MCF 10A (cell line): Measurements from ENCODE around the gene FAM32A. TPM values are rescaled to one million over a fixed set of nuclear protein-coding genes. Genes with fewer than 3 reads are reported as not detected.

Experiments
- BruUV-seq: library from RNA; stranded (reverse); fragments of 400-500 nt; replicated peaks from 2 replicates; lab custom pipeline; 2021; lab: Mats Ljungman, UMichigan
- CTCF ChIA-PET: fragments of 300-600 bp; sonication (Branson Sonifier 250); formaldehyde crosslinking; extraction: SDS; loops from one replicate; lab custom pipeline; 2021; ENCODE audit warnings: antibody characterized with exemption, inconsistent platforms; lab: Yijun Ruan, JAX
- POLR2A ChIA-PET: fragments of 300-600, 350-650 bp; sonication (Branson Sonifier 250); formaldehyde crosslinking; extraction: SDS; loops from one replicate; lab custom pipeline; 2020; ENCODE audit warnings: antibody characterized with exemption, inconsistent platforms; lab: Yijun Ruan, JAX
- DNase-seq: peaks from one replicate; pipeline ENCODE4 v3.0.0-alpha.2; 2018; ENCODE audit not compliant: unreplicated experiment
- H3K27ac Mint-ChIP-seq: one replicate; pipeline ENCODE4 v1.8.0; 2022; ENCODE audit warnings: mild to moderate bottlenecking, low read depth, mixed read lengths; ENCODE audit not compliant: unreplicated experiment
- H3K27me3 Mint-ChIP-seq: one replicate; pipeline ENCODE4 v1.8.0; 2022; ENCODE audit warnings: mixed read lengths; ENCODE audit not compliant: insufficient read depth, unreplicated experiment
- H3K36me3 Mint-ChIP-seq: one replicate; pipeline ENCODE4 v1.8.0; 2022; ENCODE audit warnings: mild to moderate bottlenecking, moderate library complexity, mixed read lengths; ENCODE audit not compliant: insufficient read depth, unreplicated experiment
- H3K4me1 Mint-ChIP-seq: one replicate; pipeline ENCODE4 v1.8.0; 2022; ENCODE audit warnings: mixed read lengths; ENCODE audit not compliant: insufficient read depth, unreplicated experiment
- H3K4me3 Mint-ChIP-seq: one replicate; pipeline ENCODE4 v1.8.0; 2022; ENCODE audit warnings: mild to moderate bottlenecking, moderate library complexity, mixed read lengths; ENCODE audit not compliant: unreplicated experiment
- H3K9me3 Mint-ChIP-seq: one replicate; pipeline ENCODE4 v1.8.0; 2022; ENCODE audit warnings: mixed read lengths; ENCODE audit not compliant: unreplicated experiment
- intact Hi-C: fragments of 100-400 bp; cut with micrococcal nuclease; formaldehyde crosslinking; loops from 2 replicates; pipeline ENCODE4 v1.14.1; 2022
- total RNA-seq: library from RNA; stranded (reverse); gene quantifications from 2 replicates; pipeline ENCODE4 v1.2.3, GENCODE V29; 2022
- TF ChIP-seq, protein P1 (sequence below): fragments of 200-600 bp; IDR thresholded peaks from one replicate; pipeline ENCODE4 v1.8.0; 2022; ENCODE audit warnings: antibody characterized with exemption, mild to moderate bottlenecking; ENCODE audit not compliant: unreplicated experiment

The FAM32A gene
- total RNA-seq, 1 experiment from 2014 or later, result 48.1 TPM

DNA sequence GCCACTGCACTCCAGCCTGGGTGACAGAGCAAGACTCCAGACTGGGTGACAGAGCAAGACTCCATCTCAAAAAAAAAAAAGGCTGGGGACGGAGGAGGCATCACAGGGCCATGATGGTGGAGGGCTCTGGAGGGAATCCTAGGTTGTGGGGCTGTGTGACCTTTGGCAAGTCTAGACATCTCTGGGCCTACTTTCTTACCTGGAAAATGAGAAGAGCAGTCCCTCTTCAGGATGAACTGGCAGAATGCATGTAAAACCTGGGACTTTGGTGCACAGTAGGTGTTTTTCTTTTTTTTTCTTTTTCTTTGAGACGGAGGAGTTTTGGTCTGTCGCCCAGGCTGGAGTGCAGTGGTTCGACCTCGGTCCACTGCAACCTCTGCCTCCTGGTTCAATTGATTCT is 25.6 kb upstream of the FAM32A start:
- Mint-ChIP-seq H3K27me3 (no peaks in the 10 kb centered on the region), H3K4me1 (peaks cover 14% of the 10 kb centered on the region), H3K9me3 (no peaks in the 10 kb centered on the region), H3K27ac (no peak overlapping the region), H3K4me3 (no peak overlapping the region), H3K36me3 (no peaks in the 10 kb centered on the region)
- POLR2A ChIA-PET, result no interaction called here
- intact Hi-C loops, result loop anchor here (2.0 kb wide), 1 partner anchor 49 kb away; the partner anchor contains the start of gene RAB8A
- TF ChIP-seq, protein P1, sequence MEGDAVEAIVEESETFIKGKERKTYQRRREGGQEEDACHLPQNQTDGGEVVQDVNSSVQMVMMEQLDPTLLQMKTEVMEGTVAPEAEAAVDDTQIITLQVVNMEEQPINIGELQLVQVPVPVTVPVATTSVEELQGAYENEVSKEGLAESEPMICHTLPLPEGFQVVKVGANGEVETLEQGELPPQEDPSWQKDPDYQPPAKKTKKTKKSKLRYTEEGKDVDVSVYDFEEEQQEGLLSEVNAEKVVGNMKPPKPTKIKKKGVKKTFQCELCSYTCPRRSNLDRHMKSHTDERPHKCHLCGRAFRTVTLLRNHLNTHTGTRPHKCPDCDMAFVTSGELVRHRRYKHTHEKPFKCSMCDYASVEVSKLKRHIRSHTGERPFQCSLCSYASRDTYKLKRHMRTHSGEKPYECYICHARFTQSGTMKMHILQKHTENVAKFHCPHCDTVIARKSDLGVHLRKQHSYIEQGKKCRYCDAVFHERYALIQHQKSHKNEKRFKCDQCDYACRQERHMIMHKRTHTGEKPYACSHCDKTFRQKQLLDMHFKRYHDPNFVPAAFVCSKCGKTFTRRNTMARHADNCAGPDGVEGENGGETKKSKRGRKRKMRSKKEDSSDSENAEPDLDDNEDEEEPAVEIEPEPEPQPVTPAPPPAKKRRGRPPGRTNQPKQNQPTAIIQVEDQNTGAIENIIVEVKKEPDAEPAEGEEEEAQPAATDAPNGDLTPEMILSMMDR, result no peak
- no TSS peak for BruUV-seq
- DNase-seq, result no peak
- CTCF ChIA-PET, result interaction anchor here (0.7 kb wide), 1 partner anchor 12 kb away, joined by 3 read pairs; no protein-coding TSS in a partner anchor

DNA sequence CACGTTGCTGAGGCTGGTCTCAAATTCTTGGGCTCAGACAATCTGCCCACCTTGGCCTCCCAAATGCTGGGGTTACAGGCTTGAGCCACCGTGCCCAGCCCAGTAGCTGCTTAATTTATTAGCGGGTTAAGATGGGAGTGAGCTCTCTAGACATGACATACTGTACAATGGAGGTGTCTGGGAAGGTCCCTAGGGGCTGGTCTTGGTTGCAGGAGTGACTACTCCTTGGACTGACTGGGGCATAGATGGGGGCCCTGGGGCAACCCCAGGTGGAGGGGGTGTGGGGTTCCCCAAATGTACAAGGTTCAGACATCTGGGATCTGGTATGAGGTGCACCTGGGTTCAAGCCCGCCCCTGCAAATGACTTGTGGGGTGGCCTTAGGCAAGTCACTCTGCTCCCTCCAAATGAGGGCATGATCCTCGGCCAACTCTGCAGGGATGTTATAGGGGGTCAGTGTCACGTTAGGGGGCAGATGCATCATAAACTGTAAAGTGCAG is 24.7 kb upstream of the FAM32A start:
- TF ChIP-seq, protein P1, result no peak
- peak overlapping the region; percentile 63 for H3K27ac Mint-ChIP-seq
- H3K4me1 Mint-ChIP-seq, result peaks cover 14% of the 10 kb centered on the region
- H3K9me3 Mint-ChIP-seq, result no peaks in the 10 kb centered on the region
- intact Hi-C loops, result loop anchor here (2.0 kb wide), 1 partner anchor 50 kb away; the partner anchor contains the start of gene RAB8A
- BruUV-seq, result no TSS peak
- H3K27me3 Mint-ChIP-seq, result no peaks in the 10 kb centered on the region
- ChIA-PET POLR2A (no interaction called here), CTCF (no interaction called here)
- no peak overlapping the region for H3K4me3 Mint-ChIP-seq
- H3K36me3 Mint-ChIP-seq, result no peaks in the 10 kb centered on the region
- DNase-seq, result no peak

DNA sequence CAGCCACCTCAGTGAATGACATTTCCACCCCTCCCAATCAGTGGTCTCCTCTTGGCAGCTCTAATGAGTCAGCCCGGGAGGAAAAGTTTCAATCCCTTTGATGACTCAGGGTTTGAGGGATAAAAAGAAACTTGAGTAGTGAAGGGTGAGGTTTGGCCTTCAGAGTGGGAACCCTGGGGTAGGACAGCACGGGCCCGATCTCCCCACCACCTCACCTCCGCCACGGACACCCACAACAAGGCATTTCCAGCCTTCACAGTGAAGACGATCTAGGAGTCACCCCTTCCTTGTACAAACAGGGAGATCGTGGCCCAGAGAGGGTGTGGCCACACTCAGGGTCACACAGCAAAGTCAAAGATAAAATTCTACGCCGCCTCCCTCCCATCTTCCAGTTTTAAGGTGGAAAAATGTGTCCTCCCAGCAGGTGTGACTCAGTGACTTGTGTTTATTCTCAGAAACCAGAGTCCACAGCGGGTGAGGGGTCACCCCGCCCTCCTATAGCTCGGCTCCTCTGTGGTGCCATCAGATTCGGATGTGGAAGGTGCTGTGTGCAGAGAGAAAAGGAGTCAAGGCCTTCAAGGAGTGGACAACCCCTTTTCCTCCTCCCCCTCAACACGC is 24.2 kb upstream of the FAM32A start:
- POLR2A ChIA-PET, result no interaction called here
- no peak overlapping the region for H3K4me3 Mint-ChIP-seq
- no peaks in the 10 kb centered on the region for H3K36me3 Mint-ChIP-seq
- CTCF ChIA-PET, result interaction anchor here (0.6 to 1.1 kb wide), 4 partner anchors 116 to 169 kb away, joined by 3 to 6 read pairs (median 4); no protein-coding TSS in a partner anchor
- no TSS peak for BruUV-seq
- peak overlapping the region; percentile 63 for H3K27ac Mint-ChIP-seq
- H3K27me3 Mint-ChIP-seq, result no peaks in the 10 kb centered on the region
- peak; percentile 93 for DNase-seq
- H3K4me1 Mint-ChIP-seq, result peaks cover 14% of the 10 kb centered on the region
- TF ChIP-seq, protein P1, result no peak
- H3K9me3 Mint-ChIP-seq, result no peaks in the 10 kb centered on the region
- intact Hi-C loops, result loop anchor here (2.0 kb wide), 1 partner anchor 50 kb away; the partner anchor contains the start of gene RAB8A

DNA sequence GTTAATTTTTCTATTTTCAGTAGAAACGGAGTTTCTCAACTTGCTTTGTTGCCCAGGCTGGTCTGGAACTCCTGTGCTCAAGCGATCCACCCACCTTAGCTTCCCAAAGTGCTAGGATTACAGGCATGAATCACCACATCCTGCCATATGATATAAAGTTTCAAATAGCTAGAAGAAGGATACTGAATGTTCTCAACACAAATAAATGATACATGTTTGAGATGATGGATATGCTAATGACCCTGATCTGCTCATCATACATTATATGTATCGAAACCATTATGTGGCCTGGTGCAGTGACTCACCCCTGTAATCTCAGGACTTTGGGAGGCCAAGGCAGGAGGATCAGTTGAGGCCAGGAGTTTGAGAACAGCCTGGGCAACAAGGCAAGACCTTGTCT is 23.4 kb upstream of the FAM32A start:
- ChIA-PET POLR2A (interaction anchor here (0.6 kb wide), 1 partner anchor 57 kb away, joined by 4 read pairs; no protein-coding TSS in a partner anchor), CTCF (interaction anchor here (0.6 to 1.1 kb wide), 6 partner anchors 94 to 649 kb away, joined by 3 to 6 read pairs (median 3); no protein-coding TSS in a partner anchor)
- intact Hi-C loops, result loop anchor here (2.0 kb wide), 1 partner anchor 51 kb away; the partner anchor contains the start of gene RAB8A
- no TSS peak for BruUV-seq
- Mint-ChIP-seq H3K27me3 (no peaks in the 10 kb centered on the region), H3K4me3 (no peak overlapping the region), H3K36me3 (no peaks in the 10 kb centered on the region), H3K4me1 (peaks cover 14% of the 10 kb centered on the region), H3K9me3 (no peaks in the 10 kb centered on the region), H3K27ac (peak overlapping the region; percentile 63)
- peak; percentile 94 for DNase-seq
- TF ChIP-seq, protein P1, result no peak
